Fibroblast of mammary gland (primary cell): ENCODE data around the gene STAC.
"Not testable (repeated sequence)": the region's sequence is repeated elsewhere in the genome, so short reads cannot be mapped to it uniquely, and the experiment has no call there.

Source experiments
- DNase-seq: peaks from one replicate; pipeline ENCODE4 v3.0.0-alpha.2; 2010; ENCODE audit warnings: low read depth
- H3K4me3 ChIP-seq: 2 replicates; pipeline ENCODE4 v1.5.1; 2011; ENCODE audit warnings: low read depth, mild to moderate bottlenecking, low read length, moderate library complexity; ENCODE audit not compliant: control insufficient read depth
- TF ChIP-seq, protein P1 (sequence below): conservative IDR thresholded peaks from 2 replicates; pipeline ENCODE4 v1.5.1; 2011; ENCODE audit warnings: low read depth, low read length, inconsistent platforms; ENCODE audit not compliant: control insufficient read depth, insufficient read depth

Gene STAC

DNA sequence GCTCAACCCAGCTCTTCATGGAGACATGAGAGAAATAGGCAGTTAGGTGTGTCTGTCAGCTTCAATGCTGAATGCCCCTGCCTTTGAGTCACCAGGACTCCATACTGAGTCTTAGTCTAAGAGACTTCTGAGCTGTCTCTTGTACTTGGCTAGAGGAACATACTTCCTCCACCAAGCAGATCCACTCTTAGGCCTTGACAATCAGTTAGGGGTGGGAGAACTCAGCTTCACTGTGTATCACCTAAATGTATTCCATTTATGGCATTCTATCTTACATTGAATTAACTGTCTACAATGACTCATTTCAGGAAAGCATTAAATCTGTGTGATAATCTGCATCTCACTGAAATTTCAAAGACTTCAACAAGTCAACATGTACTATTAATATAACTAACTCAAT lies 66.0 kb downstream of the STAC start:
- H3K4me3 ChIP-seq: no peak overlapping the region
- DNase-seq: peak; percentile 15
- TF ChIP-seq, protein P1, sequence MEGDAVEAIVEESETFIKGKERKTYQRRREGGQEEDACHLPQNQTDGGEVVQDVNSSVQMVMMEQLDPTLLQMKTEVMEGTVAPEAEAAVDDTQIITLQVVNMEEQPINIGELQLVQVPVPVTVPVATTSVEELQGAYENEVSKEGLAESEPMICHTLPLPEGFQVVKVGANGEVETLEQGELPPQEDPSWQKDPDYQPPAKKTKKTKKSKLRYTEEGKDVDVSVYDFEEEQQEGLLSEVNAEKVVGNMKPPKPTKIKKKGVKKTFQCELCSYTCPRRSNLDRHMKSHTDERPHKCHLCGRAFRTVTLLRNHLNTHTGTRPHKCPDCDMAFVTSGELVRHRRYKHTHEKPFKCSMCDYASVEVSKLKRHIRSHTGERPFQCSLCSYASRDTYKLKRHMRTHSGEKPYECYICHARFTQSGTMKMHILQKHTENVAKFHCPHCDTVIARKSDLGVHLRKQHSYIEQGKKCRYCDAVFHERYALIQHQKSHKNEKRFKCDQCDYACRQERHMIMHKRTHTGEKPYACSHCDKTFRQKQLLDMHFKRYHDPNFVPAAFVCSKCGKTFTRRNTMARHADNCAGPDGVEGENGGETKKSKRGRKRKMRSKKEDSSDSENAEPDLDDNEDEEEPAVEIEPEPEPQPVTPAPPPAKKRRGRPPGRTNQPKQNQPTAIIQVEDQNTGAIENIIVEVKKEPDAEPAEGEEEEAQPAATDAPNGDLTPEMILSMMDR: no peak

GRCh38 chr3:36447061-36447460 lies 66.8 kb downstream of the STAC start:
- no peak overlapping the region for H3K4me3 ChIP-seq
- DNase-seq: peak; percentile 15
- TF ChIP-seq, protein P1: no peak

DNA sequence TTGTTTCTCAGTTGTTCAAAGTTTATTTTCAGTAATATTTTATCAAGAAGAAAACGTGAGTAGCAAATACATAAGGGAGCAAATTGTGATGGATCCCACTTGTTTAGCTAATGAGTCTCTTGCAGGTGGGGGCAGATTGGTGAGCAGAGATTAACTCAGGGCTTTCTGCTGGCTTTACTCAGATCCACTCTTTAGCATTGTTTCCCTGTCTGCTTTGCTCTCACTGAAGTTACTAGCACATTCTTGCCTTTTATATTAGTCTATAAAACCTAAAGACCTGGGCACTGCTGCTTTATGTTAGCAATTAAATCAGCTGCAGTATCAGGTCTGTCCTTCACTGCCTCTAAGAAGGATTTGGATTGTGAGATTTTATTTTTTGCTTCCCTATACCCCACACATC lies 71.5 kb downstream of the STAC start:
- DNase-seq: no peak
- H3K4me3 ChIP-seq: no peak overlapping the region
- TF ChIP-seq, protein P1: no peak

DNA sequence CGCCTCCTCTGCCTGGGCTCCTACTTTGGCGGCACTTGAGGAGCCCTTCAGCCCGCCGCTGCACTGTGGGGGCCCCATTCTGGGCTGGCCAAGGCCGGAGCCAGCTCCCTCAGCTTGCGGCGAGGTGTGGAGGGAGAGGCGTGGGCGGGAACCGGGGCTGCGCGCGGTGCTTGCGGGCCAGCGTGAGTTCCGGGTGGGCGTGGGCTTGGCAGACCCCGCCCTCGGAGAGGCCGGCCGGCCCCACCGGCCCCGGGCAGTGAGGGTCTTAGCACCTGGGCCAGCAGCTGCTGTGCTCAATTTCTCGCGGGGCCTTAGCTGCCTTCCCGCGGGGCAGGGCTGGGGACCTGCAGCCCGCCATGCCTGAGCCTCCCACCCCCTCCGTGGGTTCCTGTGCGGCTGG lies 72.9 kb downstream of the STAC start:
- H3K4me3 ChIP-seq, DNase-seq: not testable (repeated sequence)

GRCh38 chr3:36453896-36454295 lies 73.6 kb downstream of the STAC start:
- DNase-seq, H3K4me3 ChIP-seq: not testable (repeated sequence)

DNA sequence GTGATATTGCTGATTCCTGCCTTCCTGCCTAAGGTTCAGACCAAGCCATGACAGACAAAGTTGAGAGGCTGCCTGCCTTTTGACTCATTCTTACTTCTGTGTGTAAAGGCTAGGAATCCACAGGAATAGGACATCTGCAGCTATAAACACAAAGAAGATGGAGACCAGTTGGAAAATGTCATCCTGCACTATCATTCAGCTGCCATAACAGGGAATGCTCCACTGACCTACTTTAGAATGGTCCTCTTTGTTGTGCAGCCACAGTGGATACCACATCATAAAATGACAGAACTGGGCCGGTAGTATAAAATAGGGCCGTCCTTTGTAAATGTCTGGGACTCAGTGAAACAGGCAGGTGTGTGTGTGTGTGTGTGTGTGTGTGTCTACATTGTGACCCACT lies 75.1 kb downstream of the STAC start:
- TF ChIP-seq, protein P1: no peak

DNA sequence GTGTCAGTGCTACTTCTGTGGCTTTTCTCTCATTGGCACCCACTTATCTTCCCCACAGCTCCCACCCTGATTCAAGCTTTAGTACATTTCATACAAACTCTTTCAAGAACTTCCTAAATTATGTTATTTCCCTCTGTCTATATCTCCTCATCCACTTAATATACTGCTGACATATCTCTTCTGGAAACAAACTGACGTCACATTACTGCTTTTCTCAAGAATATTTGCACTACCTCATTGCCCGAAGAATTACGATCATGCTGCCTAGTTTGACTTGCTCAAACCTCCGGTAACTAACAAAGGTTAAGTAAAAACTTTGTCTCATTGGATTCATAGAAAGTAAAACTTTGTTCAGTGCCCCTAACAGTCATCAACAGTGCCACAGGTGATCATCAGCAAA lies 76.5 kb downstream of the STAC start:
- TF ChIP-seq, protein P1: no peak
- DNase-seq: no peak
- H3K4me3 ChIP-seq: no peak overlapping the region

More for the DNA sequence above, 75.1 kb downstream of the STAC start:
- no peak for DNase-seq
- no peak overlapping the region for H3K4me3 ChIP-seq

DNA sequence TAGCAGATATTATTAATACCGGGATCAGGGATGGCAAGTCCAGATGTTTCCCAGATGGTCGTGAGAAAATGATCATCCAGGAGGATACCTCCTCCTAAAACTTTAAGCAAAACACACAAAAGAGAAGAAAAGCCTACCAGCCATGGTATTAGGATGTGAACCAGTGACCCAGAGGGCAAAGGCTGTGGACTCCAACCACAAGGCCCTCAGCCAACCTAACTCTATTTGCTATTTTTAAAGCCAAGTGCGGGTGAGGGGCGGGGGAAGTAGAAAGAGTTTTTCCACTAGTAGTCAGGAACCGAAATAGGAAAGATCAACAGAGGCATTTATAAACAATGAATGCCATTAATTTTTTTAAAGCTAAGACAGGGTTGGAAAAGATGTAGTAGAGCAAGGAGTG lies 77.4 kb downstream of the STAC start:
- TF ChIP-seq, protein P1: no peak
- DNase-seq: no peak

More for the DNA sequence above, 77.4 kb downstream of the STAC start:
- H3K4me3 ChIP-seq: no peak overlapping the region
